ENCODE results near the gene CTSW.

The CTSW gene

DNA sequence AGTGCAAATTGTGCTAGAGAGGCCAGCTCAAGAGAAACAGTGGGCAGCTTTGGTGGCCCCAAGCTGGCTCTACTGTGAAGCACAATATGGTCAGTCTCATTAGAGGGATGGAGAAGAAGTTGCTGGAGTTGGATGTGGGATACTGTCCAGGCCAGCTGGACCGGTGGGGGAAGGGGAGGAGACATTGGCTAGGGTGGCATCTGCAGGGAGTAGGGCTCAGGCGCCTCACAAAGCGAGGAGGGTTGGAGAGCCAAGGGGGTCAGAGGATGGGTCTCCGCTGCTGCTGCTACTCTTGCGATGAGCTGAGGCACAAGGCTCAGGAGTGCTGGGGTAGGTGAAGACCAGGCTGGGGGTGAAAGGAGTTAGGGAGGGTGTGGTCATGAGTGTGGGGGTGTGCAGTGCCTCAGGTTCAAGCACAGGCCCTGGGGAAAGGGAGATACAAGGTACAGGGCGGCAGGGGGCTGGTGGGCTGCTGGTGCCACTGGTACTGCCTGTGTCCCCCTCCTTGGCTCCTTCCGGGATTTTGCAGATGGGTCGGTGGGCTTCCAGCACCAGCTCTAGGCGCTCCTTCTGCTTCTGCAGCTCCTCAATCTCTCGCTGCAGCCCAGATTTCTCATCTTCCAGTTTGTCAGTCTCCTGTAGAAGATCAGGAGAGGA is 13.2 kb downstream of the CTSW start:
- no peak for DNase-seq (ENCODE audit: low spot score)
- TF ChIP-seq, protein P1, sequence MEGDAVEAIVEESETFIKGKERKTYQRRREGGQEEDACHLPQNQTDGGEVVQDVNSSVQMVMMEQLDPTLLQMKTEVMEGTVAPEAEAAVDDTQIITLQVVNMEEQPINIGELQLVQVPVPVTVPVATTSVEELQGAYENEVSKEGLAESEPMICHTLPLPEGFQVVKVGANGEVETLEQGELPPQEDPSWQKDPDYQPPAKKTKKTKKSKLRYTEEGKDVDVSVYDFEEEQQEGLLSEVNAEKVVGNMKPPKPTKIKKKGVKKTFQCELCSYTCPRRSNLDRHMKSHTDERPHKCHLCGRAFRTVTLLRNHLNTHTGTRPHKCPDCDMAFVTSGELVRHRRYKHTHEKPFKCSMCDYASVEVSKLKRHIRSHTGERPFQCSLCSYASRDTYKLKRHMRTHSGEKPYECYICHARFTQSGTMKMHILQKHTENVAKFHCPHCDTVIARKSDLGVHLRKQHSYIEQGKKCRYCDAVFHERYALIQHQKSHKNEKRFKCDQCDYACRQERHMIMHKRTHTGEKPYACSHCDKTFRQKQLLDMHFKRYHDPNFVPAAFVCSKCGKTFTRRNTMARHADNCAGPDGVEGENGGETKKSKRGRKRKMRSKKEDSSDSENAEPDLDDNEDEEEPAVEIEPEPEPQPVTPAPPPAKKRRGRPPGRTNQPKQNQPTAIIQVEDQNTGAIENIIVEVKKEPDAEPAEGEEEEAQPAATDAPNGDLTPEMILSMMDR (IDR thresholded peaks at IDR 0.05; ENCODE audit: extremely low read depth, missing control alignments), result no peak

DNA sequence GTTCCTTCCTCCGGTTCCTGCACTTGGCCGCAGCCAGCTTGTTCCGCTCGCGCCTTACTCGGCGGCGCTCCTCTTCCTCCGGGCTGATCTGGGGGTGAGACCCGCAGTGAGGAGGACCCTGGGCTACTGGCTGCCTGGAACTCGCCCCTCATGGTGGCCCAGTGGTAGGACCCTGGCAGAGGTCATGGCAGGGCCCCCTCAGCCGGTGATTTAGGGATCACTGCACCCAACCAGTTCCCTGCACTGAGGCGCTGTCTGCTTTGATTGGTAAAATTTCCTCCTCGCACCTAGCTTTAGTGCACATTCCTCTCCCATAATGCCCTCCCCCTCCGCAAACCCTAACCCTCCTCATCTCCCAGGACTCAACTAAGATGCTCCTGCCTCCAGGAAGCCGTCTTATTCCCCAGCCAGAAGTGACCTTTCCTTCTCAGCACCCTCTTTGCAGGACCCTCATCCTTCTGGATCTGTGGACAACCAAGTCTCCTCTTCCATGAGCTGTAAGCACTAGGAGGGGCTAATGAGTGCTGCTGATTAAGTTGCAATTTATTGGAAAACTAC is 14.5 kb downstream of the CTSW start:
- TF ChIP-seq, protein P1 (IDR thresholded peaks at IDR 0.05; ENCODE audit: extremely low read depth, missing control alignments), result no peak
- no peak for DNase-seq (ENCODE audit: low spot score)

DNA sequence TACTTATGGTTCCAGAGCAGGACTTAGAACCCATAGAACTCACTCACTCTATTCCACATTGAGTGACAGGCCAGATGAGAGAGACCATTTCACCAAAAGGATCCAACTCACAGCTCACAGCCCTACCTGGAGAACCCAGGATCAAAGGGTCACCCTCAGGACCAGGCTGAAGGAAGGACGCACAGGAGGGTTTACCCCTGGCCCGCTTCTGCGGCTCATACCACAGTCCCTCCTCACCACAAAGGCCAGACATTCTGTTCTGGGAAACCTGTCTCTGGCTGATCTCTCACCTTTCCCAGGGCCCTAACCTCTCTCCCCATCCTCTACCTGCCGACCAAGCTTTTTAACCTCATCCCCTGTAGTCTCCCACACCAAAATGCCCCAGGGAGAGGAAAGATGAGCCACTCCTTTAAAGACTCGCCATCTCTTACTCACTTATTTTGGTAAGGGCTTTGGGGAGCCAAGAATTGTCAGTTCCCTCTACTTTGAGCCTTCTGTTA is 15.9 kb downstream of the CTSW start:
- TF ChIP-seq, protein P1 (IDR thresholded peaks at IDR 0.05; ENCODE audit: extremely low read depth, missing control alignments), result no peak
- no peak for DNase-seq (ENCODE audit: low spot score)

DNA sequence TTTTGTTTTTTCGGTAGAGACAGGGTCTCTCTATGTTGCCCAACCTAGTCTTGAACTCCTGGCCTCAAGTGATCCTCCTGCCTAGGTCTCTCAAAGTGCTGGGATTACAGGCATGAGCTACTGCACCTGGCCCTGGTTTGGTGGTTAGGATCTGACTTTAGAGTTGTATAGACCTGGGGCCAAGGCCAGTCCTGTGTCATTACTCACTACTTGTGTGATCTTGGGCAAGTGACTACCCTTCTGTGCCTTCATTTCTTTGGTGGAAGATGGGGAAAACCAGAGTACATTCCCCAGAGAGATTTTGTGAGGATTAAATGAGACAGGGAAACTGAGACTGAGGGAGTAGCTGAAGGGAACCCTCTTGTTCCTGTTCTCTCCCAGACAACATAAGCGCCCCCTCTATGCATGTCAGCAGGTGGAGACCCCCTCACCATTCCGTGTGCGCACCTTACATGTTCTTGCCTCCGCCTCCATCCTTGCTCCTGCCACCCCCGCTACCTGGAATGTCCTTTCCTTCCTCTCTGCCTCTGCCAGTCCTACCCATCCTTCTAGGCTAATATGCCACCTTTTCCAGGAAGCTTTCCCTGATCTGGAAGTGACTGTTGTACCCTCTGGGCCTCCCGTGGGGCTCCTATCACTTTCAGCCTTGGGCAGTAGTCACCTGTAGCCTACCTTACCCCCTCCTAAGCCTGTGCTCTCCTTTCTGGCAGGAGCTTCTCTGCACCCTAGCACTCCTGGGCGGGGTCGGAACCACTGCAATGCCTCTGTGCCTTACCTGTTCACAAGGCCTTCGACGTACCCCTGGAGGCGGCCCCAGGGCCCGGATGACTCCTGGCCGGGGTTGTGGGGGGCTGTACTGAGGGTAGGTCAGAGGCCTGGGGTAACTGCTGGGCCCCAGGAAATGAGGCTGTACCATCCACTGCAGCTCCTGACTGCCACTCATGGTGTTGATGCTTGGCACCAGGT is 16.7 kb downstream of the CTSW start:
- DNase-seq (ENCODE audit: low spot score), result no peak
- TF ChIP-seq, protein P1 (IDR thresholded peaks at IDR 0.05; ENCODE audit: extremely low read depth, missing control alignments), result no peak

DNA sequence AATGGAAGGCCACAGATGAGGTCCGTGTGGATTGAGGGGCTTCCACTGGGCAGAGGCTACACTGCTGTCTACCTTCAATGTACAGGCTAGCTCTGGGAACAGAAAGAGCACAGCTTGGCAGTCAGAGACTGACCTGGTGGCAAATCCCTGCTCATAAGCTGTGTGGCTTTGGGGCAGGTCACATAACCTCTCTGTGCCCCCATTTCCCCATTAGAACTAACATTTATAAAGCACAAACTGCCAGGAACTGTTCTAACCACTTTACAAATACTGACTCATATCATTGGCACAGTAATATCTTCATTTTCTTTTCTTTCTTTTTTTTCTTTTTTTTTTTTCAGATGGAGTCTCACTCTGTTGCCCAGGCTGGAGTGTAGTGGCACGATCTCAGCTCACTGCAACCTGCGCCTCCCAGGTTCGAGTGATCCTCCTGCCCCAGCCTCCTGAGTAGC is 17.4 kb downstream of the CTSW start:
- DNase-seq (ENCODE audit: low spot score), result no peak
- TF ChIP-seq, protein P1 (IDR thresholded peaks at IDR 0.05; ENCODE audit: extremely low read depth, missing control alignments), result no peak

DNA sequence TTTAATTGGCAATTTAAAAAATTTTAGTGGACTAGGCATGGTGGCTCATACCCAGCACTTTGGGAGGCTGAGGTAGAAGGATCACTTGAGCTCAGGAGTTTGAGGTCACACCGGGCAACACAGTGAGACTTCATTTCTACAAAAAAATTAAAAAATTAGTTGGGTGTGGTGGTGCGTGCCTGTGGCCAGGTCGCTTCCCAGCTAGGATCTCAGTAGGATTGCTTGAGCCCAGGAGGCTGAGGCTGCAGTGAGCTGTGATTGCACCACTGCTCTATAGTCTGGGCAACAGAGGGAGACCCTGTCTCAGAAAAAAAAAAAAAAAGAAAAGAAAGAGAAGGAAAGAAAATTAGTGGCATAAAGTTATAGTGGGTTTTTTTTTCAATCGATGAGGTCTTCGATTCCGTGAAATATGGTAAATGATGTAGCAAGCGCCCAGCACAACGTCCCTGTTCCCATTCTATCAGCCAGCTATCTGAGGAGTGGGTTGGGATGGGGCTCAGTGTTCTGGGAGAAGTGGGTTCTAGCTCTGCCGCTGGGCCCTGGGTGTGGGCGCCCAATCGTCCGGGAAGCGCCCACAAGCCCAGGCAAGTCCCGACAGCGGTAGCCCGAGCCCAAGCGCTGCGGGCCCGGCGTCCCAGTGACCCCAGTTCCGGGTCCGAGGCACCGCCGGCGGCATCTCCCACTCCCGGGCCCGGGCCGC is 19.2 kb downstream of the CTSW start:
- TF ChIP-seq, protein P1 (IDR thresholded peaks at IDR 0.05; ENCODE audit: extremely low read depth, missing control alignments), result no peak
- no peak for DNase-seq (ENCODE audit: low spot score)

All from GM20000 (cell line).